ENCODE results near the gene SERPINC1. TPM values are rescaled to one million over a fixed set of nuclear protein-coding genes. Genes with fewer than 3 reads are reported as not detected.
"Not testable (repeated sequence)": the region's sequence is repeated elsewhere in the genome, so short reads cannot be mapped to it uniquely, and the experiment has no call there.

The SERPINC1 gene
- total RNA-seq (2014; rRNA removed; shearing (Covaris generic)), result not detected in 2 replicates

DNA sequence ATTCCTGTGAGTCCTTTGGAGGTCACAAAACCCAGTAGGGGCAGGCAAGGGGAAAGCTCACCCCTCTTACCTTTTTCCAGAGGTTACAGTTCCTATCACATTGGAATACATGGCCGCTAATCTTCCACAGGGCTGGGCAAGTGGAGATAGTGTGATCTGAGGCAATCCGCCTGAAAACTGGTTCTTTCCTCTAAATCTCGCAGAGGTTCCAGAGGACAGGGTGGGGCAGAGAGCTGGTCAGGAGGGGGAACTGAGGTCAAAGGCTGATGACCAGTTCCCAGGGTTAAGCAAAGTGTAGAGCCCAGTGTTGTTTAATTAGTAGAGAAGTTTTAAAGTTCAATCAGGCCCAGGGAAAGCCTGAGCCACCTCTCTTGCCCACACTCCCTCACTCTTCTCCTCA is at the start of gene SERPINC1:
SERPINC1 (minus strand) TSS at position 179 of the 400 bp plus-strand sequence; CDS start at position 111, 68 bp downstream.
- DNase-seq (ENCODE audit: low spot score), result no peak

DNA sequence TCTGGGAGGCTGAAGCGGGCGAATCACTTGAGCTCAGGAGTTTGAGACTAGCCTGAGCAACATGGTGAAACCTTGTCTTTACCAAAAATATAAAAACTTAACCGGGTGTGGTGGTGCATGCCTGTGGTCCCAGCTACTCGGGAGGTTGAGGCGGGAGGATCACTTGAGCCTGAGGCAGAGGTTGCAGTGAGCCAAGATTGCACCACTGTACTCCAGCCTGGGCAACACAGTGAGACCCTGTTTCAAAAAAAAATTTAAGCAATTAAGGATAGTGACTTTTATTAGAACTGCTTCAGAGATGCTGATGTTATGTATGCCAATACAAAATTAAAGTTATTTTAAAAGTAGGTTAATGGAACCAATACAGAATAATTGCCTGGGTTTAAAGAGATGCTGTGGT is 48.8 kb upstream of the SERPINC1 start:
- not testable (repeated sequence) for DNase-seq (ENCODE audit: low spot score)

DNA sequence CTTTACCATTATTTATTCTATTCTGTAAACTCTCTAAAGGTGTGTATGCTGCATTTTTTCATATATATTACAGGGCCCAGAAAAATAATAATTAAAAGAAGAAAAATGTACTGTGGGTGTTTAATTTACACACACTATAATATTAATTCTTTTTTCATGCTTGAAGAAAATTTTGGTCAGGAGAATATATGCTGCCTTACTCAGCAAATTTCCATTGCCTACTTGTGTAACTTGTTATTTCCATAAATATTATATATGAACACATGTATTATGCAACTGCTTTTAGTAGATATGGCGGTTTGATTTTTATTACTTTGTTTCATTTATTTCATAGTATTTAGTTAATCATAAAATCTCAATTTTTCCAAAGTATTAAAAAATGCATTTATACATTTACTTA is 46.4 kb upstream of the SERPINC1 start:
- DNase-seq (ENCODE audit: low spot score), result no peak

DNA sequence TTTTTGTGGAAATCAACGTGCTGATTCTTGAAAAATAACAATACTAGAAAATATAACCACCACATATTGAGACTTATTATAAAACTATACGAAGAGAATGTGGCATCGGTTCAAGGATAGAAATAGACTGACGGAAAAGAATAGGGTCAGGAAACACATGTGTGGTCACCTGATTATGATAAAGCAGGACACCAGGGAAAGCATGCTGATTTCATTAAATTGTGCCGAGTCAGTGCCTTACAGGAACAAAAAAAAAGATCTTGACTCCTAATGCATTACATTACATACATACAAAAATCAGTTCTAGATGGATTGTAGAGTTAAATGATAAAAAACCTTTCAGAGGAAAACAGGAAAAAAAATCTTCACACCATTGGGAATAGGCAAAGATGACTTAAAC is 43.5 kb upstream of the SERPINC1 start:
- DNase-seq (ENCODE audit: low spot score), result no peak

DNA sequence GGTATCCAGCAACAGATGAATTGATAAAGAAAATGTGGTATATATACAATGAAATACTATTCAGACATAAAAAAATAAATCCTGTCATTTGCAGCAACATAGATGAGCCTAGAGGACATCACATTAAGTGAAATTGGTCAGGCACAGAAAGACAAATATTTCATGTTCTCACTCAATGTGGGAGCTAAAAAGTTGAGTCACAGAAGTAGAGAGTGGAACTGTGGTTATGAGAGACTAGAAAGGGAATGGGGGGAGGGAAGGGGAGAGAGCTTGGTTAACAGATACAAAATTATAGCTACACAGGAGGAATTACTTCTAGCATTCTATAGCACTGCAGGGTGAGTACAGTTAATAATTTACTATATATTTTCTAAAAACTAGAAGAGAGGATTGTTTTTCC is 37.1 kb upstream of the SERPINC1 start:
- DNase-seq (ENCODE audit: low spot score), result no peak

DNA sequence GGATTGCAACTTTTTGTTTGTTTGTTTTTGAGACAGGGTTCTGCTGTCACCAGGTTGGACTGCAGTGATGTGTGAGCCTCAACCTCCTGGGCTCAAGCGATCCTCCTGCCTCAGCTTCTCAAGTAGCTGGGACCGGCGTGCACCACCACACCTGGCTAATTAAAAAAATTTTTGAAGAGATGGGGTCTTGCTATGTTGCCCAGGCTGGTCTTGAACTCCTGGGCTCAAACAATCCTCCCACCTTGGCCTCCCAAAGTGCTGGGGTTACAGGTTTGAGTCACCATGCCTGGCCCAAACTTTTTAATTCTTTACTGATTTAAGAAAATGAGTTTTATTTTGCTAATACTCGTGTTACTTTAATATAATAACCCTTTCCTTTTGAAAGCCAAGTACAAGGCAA is 31.5 kb upstream of the SERPINC1 start:
- no peak for DNase-seq (ENCODE audit: low spot score)

DNA sequence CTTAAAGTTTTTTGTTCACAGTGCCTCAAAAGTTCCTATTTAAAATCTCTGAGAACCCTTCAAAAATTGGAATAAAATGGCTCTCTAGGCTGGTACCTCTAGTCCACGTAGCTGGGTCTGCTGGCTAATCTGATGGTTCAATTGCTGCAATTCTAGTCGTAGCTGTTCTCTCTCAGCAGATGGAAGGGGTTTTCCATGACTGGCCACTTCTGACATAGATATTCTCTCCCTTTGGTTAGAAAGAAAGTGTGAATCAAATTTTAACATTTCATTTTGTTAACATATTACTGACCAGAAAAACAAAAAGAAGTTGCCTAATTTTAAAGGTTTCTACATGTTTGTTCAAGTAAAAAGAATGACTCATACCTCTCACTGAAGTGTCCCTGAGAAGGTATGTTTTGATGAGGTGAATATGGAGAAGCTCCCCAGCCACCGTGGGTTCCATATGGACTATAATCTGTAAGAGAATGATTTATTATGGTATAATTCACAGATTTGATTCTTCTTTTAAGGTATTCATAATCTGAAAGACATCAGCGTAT is 29.3 kb upstream of the SERPINC1 start:
- DNase-seq (ENCODE audit: low spot score), result no peak

DNA sequence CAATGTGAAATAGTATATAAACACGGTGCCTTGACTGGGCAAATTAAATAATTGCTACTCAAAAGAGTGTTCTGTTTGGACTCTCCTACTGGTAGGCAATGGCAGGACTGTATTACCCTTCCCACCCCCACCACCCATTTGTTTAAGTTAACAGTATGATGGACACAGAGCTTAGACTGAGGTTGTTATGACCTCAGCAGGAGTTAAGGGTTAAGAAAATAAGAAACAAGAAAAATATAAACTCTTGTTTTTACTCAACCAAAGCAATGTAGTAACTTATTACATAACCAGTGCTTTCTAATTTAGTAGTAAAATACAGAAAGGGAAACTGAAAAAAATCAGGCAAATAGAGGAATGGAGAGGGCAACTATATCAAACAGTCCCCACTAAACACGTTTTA is 19.9 kb upstream of the SERPINC1 start:
- no peak for DNase-seq (ENCODE audit: low spot score)

DNA sequence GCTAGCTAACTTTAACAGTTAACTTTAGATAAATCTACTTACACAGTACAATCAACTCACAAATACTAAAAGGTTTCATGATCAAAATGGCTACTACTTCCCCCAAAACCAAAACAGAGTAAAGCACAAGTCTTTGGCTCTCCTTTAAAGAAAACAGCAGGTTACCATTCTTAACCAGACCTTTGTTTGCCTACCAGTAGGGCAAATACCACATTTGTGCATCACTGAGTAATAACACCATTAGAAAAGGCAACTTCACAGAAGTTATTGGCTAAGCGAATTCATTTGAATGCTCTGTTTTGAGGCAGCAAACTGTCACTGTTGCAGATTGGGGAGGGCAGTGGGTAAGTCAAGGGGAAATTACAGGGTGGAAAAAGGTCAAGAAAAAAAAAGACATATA is 17.3 kb upstream of the SERPINC1 start:
- no peak for DNase-seq (ENCODE audit: low spot score)

DNA sequence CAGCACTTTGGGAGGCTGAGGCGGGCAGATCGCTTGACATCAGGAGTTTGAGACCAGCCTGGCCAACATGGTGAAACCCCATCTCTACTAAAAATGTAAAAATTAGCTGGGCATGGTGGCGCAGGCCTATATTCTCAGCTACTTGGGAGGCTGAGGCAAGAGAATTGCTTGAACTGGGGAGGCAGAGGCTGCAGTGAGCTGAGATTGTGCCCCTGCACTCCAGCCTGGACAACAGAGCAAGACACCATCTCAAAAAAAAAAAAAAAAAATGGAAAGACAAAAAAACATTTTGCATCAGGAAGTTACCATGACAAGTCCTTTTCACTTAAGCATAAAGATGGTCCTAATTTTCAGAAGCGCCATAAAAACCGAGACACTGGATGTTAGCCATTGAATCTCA is 13.4 kb upstream of the SERPINC1 start:
- DNase-seq (ENCODE audit: low spot score), result not testable (repeated sequence)

DNA sequence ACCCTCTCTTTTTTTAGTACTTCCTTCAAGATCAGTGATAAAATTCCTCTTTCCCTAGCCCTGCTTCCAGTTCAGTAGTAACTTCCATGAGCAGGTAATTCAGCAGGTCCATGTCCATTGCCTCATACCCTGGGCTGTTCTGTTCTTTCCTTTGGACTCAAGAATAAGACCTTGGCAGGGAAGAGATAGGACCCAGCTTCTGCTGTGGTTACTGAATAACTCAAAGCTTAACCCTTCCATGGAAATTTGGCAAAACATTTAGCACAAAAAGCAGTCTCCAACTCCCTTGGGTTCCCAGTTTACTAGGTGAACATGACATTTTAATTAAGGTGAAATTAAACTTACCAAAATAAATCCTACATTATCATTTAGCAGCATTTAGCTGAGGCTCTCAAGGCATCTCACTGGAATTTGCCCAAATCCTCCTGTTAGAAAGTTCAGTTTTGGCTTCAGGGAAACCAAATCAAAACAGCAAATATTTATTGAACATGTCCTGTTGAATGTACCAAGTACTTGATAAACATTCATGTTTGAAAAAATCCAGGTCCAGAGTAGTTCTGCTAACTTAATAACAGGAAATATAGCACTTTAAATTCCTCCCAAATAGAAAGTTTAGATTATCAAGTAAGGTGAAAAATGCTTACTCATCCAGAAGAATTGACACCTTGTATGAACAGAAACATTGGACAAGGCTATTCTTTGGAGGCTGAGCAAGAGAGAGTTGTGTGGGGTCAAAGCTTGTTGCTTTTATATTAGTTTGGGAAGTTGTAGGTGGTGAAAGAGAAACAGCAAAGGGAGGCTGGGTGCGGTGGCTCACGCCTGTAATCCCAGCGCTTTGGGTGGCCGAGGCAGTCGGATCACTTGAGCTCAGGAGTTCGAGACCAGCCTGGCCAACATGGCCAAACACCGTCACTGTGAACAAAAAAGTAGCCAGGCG is 8.4 kb upstream of the SERPINC1 start:
- DNase-seq (ENCODE audit: low spot score), result no peak

DNA sequence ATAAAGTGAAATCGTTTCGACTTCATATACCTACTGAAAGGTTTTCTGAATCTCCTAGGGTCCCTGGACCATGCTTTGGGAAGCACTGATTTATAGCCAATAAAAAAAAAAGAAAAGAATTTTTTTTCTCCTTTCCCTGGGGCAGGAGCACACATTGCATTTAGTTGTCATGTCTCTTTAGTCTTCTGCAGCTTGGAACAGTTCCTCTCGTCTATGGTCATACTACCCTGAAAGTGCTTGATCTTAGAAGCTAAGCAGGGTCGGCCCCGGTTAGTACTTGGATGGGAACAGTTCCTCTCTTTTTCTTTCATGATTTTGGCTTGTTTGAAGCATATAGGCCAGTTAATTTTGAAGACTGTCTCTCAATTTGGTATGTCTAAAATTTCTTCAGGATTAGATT is 3.7 kb upstream of the SERPINC1 start:
- DNase-seq (ENCODE audit: low spot score), result no peak

DNA sequence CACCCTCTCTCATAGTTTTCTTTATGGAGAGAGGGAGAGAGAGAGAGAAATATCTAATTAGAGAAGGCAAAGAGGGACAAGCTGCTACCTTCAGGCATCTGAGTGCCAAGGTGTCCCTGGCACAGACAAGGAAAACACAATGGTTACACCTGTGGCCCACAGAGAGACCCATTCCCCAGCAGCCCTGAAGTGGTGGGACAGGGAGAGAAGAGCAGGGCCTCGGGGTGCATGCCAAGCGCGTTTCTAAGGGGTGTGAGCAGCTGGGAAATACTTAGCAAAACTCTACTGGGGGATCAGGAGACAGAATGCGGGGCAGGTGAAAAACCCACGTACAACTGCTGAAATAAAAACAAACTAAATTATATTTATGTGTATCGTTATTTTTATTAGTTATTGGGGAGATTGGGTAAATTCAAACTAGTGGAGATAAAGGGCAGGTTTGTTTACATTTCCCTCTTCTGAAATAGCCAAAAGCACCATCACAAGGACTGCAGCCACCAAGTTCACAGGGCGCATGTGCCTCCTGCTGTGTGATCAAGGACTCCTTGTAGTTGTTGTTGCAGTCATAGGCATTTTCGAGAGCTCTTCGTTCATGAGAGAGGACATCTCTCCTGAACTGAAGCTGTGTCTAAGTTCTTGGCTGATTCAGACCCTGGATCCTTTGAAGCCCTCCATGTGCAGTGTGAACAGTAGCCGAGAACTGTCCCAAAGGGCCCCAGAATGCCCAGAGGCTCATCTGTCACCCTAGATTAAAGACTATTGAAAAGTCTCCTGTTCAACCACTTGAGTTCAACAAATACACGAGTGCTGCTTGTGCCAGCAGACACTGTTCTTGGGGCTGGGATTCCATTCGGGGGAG is 737 bp upstream of the SERPINC1 start:
- no peak for DNase-seq (ENCODE audit: low spot score)

DNA sequence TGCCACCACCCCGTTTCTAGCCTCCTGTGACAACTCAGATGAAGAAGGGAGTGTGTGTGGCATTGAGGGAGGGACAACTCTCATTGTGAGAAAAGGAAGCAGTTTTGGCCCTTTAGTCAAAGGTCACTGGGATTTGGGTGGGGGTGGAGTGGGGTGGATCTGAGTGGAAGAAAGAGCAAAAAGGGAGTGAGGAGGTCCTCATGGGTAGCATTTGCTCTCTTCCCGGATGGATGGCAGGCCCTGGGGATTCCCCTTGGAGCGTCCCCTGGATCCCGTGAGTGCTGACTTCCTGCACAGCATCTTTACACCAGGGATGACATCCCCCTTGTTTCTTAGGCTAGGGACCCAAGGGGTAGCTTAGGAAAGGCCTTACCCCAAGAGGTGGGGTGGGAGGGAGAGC is 460 bp downstream of the SERPINC1 start:
- DNase-seq (ENCODE audit: low spot score), result no peak

DNA sequence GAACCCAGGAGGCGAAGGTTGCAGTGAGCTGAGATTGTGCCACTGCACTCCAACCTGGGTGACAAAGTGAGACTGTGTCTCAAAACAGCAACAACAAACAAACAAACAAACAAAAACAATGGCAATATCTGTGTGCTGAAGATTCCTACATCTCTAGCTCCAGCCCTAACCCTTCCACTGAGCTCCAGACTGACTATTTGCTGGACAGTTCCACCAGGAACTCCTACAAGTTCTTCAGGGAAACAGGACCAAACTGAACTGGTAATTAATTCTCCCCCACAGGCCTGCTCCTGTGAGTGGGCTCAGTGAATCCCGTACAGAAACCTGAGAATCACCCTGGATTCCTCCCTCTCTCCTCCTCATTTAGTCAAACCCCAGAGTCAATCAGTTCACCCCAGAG is 1.5 kb downstream of the SERPINC1 start:
- no peak for DNase-seq (ENCODE audit: low spot score)

DNA sequence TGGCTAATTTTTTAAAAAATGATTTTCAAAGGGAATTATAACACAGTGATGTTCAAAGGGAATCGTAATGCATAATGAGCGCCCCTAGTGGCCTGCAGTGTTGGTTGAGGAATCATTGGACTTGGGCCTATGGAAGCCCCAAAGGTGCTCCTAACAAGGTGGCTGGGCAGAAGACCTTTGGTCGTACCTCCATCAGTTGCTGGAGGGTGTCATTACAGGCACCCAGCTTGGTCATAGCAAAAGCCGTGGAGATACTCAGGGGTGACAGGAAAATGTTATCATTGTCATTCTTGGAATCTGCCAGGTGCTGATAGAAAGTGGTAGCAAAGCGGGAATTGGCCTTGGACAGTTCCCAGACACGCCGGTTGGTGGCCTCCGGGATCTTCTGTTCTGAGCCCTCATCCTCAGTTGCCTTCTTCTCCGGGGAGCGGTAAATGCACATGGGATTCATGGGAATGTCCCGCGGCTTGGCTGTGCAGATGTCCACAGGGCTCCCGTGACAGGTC is 2.7 kb downstream of the SERPINC1 start:
- DNase-seq (ENCODE audit: low spot score), result peak; percentile 73

DNA sequence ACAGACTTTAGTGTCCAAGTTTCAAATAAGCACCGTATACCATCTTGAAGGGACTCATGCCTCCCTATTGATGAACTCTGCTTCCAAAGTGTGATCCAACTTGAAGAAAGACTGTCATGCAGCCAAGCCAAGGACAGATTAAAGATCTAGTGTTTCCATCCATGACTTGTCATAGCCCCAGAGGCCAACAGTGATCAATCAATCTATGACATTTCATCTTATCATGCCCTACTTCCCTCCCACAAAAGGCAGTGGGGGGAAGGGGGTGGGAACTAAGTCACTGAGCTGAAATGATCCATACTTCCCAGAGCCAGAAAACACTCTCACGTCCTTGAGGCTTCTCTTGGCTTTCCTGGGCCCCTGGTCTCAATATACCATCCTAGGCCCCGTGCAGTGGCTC is 4.0 kb downstream of the SERPINC1 start:
- DNase-seq (ENCODE audit: low spot score), result no peak

DNA sequence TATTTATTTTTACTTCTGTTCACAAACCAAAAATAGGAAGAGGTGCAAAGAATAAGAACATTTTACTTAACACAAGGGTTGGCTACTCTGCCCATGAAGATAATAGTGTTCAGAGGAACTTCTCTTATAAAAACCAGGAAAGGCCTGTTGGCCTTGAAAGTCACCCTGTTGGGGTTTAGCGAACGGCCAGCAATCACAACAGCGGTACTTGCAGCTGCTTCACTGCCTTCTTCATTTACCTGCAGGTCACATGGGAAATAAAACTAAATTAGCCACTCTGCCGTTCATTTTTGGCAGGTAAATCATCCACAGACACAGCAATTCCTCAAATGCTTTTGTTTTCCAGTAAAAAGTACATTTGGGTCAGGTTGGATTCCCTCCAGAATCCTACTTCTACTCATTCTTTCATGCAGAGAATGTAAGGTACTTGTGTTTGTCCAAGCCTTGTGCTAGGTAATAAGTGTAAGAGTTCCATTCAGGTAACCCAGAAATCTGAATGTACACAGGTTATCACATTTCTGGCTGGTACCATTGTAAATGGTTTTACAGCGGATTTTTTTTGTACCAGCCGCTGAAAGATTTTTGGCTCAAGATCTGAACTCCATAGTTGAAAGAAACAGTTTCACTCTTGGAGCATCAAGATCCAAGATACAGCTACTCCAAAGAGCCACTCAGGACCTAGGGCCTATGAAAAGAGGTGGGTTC is 13.1 kb downstream of the SERPINC1 start:
- no peak for DNase-seq (ENCODE audit: low spot score)

DNA sequence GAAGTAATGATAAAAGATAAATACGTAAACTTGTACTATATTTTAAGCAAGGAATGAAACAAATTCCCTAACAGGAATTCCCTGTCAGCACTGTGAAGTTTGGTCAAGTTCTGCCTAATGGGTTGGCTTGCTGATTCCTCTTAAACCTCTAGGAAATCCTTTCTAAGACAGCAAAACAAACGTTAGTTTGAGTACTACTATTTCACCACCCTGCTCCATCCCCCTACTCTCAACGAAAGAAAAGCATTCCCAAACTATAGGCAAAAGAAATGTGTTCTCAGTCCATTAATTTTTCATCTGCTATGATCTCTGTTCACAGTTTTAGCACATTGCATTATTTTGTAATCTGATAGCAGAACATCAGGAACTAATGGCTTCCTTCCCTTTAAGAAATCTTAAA is 16.1 kb downstream of the SERPINC1 start:
- no peak for DNase-seq (ENCODE audit: low spot score)

DNA sequence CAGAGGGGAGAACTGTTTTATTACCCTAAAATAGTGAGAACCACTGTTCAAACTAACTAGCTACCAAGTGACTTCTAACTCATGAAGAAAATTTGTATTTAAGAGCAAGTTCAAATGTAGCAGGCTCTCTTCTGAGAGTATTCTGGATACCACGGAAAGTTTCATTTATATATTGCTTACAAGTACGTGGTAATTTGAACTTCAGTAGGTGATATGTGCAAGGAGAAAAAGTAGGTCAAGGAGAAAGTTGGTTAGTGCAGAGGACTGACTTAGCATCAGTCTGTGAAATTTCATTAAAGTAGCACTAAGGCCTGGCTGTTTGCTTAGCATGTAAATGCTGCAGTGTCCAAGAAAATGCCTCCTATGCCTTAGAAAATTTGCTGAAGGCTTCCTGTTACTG is 16.7 kb downstream of the SERPINC1 start:
- DNase-seq (ENCODE audit: low spot score), result no peak

DNA sequence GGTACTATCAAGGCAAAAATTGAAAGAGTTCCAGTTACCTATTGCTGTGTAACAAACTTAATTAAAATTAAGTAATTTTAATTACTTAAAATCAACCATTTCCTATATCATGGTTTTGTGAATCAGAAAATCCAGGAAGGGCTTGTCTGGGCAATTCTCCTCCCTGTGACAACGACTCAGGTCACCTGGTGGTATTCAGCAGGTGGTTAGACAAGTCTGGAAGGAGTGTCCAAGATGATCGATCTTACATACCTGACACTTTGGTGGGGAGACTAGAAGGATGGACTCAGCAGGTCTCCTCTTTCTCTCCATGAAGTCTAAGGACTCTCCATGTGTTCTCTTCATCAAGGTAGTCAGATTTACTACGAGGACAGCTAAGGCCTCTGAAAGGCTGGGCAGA is 22.9 kb downstream of the SERPINC1 start:
- no peak for DNase-seq (ENCODE audit: low spot score)

Measured in HT-29 (cell line).